ENCODE results near the gene PTPRN2.

DNA sequence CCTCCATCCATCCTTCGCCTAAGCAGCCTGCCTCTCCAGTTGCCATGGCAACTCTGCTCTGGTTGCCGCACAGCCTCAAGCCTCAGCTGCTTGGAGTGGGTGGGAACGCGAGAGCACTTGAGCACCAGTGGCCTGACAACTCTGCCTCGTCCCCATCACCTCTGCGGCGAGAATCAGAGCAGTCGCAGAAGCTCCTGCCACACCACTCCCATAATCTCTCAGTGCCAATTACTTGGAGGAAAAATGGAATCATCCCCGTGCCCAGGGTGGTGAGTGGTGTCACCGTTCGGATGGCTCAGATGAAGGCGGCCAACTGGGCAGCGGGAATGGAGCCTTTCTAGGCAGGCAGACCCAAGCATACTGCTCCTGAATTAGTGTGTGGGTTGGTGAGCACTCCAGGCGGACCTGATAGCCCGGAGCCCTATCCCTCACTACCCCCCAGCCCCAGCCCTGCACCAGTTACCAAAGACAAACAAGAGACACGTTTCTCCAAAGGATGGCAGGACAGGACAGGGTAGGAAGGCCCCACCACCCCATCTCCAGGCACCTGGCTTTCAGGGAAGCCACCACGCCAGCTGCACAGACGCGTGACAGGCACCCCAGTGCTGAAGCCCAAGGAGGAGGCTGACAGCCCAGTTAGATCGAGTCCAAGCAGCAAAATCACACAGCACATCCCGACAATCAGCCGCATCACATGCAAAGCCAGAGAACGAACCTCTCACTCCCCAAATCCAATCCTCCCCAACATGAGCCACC, 335.4 kb downstream of the PTPRN2 start:
- TF ChIP-seq, protein P1, sequence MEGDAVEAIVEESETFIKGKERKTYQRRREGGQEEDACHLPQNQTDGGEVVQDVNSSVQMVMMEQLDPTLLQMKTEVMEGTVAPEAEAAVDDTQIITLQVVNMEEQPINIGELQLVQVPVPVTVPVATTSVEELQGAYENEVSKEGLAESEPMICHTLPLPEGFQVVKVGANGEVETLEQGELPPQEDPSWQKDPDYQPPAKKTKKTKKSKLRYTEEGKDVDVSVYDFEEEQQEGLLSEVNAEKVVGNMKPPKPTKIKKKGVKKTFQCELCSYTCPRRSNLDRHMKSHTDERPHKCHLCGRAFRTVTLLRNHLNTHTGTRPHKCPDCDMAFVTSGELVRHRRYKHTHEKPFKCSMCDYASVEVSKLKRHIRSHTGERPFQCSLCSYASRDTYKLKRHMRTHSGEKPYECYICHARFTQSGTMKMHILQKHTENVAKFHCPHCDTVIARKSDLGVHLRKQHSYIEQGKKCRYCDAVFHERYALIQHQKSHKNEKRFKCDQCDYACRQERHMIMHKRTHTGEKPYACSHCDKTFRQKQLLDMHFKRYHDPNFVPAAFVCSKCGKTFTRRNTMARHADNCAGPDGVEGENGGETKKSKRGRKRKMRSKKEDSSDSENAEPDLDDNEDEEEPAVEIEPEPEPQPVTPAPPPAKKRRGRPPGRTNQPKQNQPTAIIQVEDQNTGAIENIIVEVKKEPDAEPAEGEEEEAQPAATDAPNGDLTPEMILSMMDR (IDR thresholded peaks at IDR 0.05) = no peak
- no peak for TF ChIP-seq POLR2A (IDR thresholded peaks at IDR 0.05)
